ENCODE results near the gene LRRC3C.

GRCh38 chr17:39973496-39973895 lies 46.0 kb downstream of the LRRC3C start:
- TF ChIP-seq CTCF (tag by site-specific recombination; IDR thresholded peaks at IDR 0.05) (no peak), SETDB1 (IDR thresholded peaks at IDR 0.05; ENCODE audit: insufficient read length, low read length) (no peak), YY2 (tag by site-specific recombination; IDR thresholded peaks at IDR 0.05) (no peak), ZNF580 (tag by site-specific recombination; IDR thresholded peaks at IDR 0.05) (no peak), SP2 (tag by site-specific recombination; IDR thresholded peaks at IDR 0.05) (no peak), PBX3 (CRISPR knock-in tag; IDR thresholded peaks at IDR 0.05) (no peak), ZNF274 (IDR thresholded peaks at IDR 0.05; ENCODE audit: low read length) (no peak), ZNF274 (tag by site-specific recombination; IDR thresholded peaks at IDR 0.05; ENCODE audit: borderline replicate concordance) (no peak), ZNF311 (tag by site-specific recombination; IDR thresholded peaks at IDR 0.05; ENCODE audit: borderline replicate concordance) (no peak), YY1 (tag by site-specific recombination; IDR thresholded peaks at IDR 0.05) (no peak), ZNF280C (tag by site-specific recombination; IDR thresholded peaks at IDR 0.05) (no peak), ZNF24 (tag by site-specific recombination; IDR thresholded peaks at IDR 0.05) (no peak)
